HG03095 (cell line): ENCODE results near the gene TRERF1.
A peak's percentile ranks its signal among the peaks of the same experiment; 100 is the strongest.

Experiments used
- ATAC-seq: cut with Tn5 transposase; IDR thresholded peaks from one replicate; pipeline ENCODE4 v1.9.1; 2021; ENCODE audit warnings: moderate library complexity; ENCODE audit not compliant: unreplicated experiment

Gene TRERF1

DNA sequence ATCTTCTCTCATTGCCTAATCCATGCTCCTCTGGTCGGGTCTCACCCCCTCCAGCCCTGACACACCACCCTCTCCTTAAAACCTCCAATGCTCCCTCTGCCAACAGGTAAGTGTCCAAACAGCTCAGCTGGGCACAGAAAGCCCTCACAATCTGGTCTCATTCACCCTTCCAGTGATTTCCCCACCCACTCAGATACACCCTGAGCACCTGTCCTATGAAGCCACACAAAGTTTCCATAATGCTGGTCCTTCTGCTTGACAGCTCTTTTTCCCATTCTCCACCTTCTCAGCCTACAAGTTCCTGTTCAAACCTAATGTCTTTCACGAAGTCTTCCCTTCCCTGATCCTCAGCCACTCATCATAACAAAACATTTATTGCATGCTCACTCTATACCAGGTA is 164.0 kb downstream of the TRERF1 start:
- no peak for ATAC-seq

DNA sequence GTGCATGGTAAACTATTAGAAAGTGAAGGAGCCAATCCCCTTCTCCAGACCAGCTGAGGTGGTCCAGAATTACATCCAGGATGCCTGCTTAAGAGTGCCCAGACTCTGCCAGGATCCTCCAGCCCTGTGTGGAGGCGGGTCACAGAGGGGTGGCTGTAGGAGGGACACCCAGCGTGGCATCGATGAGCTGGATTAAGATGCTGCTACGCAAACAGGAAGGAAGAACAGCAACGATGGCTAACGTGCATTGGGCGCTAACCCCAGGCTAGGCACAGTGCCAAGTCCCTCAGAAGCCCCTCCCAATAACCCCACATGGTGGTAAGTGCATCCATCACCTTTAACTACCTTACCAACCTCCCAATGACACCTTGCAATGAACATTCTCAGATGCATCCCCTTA is 170.2 kb downstream of the TRERF1 start:
- no peak for ATAC-seq

DNA sequence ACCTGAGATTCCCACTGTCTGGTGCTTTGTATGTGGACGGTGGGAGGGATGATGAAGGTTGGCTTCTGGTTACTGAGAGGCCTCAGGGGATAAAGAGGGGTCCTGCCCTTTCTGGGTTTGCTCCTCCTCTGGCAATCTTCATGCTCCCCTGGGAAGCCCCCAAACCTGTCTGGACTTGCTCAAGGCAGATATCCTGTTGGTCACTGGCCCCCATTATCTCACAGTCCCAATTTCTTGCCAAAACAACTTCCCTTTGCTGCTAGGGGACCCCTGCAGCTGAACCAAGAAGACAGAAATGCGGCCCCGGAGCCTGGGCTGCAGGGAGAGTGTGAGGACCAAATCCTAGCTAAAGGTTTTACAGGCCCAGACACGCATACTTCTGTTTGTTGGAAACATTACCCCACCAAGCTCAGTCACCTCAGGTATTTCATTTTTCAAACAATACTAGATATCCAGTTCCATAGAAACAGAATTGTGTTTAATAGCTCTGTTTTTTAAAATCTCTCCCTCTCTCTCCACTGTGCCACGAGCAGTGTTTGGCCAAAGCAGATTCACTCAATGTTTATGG is 170.7 kb downstream of the TRERF1 start:
- no peak for ATAC-seq

DNA sequence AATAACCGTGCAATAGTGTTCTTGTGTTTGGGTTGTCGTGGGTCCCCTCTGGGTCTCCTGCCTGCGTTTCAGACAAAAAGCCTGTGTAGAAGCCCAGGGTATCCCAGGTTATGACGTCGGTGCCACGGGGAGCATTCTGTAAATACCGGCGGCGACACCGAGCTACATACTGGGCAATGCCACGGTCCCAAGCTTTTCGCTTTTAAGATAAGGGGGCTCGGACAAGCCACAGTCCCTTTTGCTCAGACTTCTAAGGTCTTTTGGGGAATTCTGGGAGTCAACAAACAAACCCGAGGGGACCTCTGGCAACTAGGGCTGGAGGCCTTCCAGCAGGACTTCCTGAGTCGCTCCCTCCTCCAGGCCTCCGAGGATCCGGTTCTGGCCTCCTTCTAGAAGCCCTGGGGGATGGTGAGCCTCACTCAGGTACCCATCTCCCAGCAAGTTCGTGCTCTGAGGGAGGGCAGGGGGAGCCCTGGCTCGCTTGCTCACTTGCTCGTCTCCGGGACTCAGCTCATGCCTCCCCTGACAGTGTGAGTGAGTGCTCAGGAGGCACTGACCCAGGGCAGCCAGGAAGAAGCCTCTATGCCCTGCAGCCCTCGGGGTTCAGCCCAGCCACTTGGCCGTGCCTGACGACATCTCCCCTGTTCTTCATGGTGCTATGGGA is 171.6 kb downstream of the TRERF1 start:
- no peak for ATAC-seq

DNA sequence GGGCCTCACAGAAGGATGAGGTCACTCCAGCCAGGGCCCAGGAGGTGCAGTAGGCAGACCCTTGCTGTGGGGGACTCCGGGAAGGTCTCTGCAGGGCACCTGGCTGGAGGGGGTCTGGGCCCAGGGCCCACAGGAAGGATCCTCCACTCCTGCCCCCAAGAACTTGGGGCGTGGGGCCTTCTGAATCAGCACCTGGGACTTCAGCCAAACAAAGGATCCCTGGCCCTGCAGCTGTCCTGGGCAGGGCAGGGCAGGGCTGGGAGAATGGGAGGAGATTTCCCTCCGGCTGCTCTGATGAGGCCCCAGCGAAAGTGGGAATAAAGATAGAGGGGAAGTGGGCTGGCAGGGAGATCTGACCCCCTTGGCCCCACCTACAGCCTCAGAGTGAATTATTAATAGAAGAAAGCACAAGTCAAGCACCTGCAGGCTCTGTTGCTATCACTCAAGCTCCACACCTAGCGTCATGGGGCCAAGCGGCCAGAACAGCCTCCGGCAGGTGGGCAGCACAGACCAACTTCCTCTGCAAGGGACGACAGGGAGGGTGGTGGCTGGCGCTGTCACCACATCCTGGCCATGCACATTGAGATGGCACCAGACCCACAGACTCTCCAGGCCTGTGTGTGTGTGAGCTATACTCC is 172.5 kb downstream of the TRERF1 start:
- no peak for ATAC-seq

DNA sequence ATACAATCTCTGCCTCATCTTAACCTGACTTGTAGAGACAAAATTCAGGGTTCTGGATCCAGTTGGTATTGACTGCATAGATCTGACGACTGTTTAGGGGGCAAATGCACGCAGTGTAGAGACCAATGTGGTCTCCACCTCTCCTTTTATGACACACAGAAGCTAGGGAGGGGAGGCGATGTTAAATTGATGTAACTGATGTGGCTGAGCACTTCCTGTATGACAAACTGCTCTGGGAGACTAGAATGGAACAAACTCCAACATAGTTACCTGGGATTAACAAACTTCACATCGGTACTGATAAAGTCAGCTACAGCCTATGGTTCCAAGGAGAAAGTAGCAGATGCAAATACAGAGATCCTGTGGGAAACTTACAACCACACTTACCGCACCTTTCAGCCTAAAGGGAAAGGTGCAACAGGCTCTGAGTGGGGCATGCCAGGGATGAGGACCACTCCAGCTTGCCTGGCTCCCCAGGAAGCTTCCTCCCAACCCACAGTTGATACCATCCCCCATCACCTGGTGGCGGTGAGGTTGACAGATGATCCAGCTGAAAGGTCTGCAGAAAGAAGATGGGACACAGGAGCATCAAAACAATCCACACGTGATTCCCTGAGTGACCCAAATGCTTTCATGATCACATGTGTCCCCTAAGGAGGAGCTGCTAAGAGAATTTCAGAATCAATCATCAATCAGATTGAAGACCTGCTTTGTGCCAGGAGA is 173.4 kb downstream of the TRERF1 start:
- no peak for ATAC-seq

DNA sequence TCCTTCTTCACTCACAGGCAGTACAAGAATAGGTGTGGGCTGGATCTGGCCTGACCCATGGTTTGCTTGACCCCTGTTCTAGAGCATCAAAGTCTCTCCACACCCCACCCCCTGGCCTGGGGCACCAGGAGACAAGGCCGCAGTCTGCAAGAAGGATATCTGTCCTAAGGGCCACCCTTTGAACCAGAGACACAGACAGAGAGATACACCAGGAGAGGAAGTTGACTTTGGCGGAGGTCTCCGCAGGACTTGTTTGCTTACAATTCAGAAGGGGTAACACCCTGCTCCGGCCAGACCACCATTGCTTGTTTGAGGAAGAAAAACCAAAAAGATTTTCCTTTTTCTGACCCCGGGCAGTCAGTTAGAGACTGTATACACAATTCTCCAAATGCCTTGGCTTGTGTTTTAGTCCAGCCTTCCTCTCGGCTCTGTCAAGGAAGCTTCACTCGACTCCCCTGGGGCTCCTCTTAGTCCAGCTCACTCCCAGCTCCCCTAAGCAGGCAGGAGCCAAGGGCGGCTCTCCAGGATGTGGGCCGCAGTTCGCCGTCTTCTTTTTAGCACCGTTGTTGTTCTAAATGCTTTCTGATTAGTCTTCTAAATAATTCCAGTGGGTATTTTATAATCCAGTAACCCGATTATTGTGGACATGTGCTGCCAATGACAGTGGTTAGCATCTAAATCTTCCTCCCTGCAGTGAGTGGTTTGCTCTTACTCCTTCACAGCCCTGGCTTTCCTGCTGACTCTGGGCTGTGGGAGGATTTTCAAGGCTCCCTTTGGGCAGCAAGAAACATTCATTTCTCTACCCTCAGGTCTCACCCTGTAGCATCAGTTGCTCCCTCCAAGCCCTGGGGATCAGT is 175.5 kb downstream of the TRERF1 start:
- no peak for ATAC-seq

DNA sequence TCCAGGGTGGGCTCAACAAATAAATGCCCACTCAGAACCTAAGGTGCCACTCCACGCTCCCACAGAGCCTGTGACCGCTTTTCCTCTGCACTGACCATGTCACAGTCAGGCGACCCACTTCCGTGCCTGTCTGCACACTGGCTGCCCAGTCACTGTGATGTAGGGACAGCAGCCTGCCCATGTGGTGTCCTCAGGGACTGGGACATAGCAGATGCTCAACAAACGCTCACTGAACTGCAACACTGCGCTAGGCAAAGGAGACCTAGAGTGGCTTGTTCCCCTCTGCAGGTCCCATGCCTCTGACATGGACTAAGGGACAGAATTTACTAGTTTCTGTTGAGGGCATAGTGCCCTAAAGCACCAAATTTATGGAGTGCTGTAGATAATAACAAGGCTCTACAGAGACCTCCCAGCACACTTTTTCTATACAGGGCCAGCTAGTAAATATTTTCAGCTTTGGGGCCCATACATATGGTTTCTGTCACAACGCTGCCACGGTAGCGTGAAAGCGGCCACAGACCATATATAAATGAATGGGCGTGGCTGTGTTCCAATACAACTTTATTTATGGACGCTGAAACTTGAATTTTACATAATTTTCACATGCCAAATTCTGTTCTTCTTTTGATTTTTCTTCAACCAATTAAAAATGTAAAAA is 176.2 kb downstream of the TRERF1 start:
- no peak for ATAC-seq

DNA sequence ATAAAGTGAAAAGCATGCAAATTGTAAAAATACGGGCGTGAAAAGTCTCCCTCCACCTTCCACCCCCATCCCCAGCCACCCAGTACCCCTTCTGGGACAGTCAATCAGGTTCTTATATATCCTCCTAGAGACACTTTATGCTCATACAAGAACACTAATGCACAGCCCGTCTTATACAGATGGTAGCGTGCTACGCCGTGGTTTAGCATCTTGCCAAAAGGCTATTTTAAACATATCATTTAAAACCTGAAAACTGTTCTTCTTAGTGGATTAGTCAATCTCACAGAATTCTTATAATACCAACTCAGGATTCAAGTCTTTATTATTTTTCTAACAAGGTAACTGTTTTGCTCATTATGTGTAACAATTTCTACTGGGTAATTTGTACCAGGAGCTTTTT is 176.8 kb downstream of the TRERF1 start:
- no peak for ATAC-seq

DNA sequence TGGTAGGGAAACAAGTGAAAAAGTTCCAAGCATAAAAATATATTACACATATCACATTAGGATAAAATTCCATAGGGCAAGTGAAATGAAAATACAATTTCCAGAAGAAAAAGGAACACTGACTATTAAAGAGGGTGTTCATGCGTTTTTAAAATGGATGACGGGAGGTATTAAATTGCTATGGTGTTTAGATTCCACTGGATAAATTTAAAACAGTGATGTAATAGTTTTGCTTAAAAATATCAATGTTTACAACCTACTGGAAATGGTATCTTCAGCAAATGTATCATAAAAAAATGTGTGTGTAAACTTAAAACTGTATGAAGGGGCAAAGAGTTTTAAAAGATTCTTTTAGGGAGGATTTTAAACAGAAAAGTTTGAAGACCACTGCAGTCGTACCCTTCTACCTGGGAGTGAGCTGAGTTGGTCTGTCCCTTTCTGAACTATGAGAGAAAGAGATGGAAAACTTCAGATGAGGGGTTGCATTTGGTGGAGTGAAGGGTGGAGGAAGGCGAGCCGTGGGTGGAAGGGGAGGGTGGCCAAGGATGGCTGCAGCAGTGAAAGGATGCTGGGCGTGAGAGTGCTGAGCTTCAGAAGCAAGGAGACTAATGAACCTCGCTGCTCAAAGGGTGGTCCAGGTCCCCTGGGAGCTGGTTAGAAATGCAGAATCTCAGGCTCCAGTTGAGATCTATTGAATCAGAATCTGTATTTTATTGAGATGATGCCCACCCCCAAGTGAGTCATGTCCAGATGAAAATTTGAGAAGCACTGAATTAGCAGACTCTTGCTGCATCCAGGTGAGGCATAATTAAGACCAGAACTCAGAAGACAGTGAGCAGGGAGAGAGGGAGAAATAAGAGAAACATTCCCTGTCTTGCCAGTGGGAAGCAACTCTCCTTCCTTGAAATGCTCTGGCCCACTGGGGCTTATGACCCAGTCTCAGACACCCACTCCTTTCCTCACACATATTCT is 179.6 kb downstream of the TRERF1 start:
- no peak for ATAC-seq

DNA sequence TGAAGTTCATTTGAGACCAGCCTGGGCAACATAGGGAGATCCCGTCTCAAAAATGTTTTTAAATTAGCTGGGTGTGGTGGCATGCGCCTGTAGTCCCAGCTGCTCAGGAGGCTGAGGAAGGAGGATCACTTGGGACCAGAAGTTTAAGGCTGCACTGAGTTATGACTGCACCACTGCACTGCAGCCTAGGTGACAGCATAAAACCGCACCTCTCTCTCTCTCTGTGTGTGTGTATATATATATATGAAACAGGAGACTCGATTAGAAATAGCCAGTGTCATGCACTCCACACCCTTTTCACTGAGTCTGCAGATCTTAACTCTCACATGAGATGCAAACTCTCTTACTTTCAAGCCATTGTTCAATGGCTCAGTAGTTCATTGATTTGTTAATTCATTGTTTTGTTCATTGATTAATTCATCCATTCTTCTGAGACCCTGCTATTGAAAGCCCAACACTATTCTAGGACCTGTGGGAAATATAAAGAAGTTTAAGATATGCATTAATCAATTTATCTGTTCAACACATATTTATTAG is 181.7 kb downstream of the TRERF1 start:
- peak; percentile 59 for ATAC-seq

DNA sequence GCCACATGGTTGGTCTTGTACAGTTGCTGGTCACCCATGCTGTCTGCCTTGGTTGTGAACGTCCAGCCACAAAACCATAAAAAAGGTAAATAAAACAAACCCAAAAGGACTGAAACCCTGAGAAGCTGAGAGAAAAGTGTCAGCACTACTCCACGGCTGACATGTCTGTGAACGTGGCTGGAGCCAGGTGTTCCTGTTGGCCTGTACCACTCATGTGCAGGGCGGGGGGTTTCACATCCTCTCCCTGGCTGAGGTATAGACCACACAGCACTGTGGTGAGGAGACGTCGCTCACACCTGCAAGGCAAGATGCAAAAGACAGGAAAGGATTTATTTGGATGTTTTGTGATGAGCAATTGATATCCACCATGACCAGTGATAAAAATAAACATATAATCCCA is 182.2 kb downstream of the TRERF1 start:
- ATAC-seq = peak; percentile 90

DNA sequence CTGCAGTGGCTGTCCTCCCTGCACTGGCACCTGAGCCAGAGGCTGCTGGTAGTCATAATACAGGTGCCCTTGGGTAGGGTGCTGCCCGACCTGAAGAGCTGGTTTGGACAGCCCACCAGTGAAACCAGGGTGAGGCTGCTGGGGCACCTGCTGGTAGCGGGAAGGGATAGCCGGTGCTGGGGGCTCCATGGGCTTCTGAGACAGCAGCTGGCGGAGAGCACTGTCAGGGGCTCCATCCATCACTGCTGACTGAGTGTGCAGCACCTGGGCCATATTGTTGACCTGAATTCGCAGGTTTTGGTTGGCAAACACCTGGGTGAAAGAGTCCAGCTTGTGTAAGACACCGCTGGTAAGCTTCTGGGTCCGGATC is 182.9 kb downstream of the TRERF1 start:
- ATAC-seq = no peak

DNA sequence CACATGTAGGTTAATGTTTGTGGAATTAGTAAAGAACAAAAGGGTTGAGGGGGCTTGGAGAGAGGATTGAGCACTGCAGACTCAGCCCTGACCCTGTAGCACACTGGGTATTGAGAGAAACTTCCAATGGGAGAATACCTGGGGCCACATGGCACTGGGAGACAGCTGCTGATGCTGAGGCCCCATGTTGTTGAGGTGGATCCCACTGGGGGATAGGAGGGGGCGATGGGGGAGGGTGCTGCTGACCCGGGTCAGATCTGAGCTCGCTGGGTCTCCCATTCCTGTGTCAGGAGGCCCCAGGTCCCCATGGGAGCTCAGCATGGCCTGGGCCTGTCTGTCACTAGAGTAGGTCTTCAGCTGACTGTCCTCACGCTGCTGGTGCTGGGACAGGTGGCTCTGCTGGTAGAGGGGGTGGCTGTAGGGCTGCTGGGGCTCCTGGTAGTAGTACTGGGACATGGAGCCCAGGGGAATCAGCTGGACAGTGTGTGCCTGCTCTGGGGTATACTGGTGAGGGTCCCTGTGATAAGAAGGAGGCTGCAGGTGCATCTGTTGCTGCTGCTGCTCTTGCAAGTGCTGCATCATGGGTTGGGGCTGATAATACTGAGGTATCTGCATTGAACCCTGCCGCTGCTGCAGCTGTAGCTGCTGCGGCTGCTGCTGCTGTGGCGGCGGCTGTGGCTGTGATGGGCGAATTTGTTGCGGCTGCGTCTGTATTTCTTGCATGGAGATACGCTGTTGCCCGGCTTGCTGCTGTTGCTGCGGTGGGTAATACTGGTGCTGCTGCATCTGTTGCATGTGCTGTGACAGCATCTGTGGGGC is 183.5 kb downstream of the TRERF1 start:
- ATAC-seq = no peak

DNA sequence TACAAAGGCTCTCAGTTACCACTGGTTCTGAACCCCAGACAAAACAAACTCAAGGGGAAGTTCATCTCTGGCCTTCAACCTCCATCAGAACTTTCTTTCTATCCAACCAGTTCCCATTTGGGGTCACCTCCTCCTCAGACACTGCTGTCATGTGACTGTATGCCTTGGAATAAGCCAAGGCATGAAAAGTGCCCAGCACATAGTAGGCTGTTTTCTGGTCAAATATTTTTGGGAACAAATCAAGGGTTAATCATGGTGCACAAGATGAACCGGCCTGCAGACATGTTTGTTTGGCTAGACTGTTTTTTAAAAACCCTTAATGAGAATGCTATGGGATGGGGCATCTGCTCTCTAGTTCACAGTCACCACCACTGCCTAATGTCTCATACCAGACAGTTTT is 185.2 kb downstream of the TRERF1 start:
- no peak for ATAC-seq

DNA sequence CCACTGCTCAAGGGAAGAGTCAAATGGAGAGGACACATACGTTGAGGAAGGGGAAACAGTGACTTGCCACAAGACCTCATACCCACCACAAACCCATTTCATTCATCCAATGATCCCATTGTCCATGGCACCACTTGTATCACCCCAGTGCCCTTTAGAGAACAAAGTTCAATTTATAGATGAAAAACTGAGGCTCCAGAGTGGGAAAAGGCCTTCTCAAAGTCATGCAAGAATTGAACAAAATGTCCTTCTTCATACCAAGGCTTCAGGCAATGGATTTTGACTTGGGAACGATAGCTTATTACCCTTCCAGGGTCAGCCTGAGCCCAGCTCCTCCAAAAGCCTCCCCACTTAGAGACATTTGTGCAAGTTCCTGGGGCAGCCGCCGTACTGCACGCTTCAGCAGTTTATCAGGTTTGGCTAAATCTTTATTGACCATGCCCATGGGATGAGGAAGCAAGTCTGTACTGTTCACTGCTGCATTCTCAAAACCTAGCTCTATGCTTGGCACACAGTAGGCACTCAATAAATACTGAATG is 186.8 kb downstream of the TRERF1 start:
- ATAC-seq = no peak

DNA sequence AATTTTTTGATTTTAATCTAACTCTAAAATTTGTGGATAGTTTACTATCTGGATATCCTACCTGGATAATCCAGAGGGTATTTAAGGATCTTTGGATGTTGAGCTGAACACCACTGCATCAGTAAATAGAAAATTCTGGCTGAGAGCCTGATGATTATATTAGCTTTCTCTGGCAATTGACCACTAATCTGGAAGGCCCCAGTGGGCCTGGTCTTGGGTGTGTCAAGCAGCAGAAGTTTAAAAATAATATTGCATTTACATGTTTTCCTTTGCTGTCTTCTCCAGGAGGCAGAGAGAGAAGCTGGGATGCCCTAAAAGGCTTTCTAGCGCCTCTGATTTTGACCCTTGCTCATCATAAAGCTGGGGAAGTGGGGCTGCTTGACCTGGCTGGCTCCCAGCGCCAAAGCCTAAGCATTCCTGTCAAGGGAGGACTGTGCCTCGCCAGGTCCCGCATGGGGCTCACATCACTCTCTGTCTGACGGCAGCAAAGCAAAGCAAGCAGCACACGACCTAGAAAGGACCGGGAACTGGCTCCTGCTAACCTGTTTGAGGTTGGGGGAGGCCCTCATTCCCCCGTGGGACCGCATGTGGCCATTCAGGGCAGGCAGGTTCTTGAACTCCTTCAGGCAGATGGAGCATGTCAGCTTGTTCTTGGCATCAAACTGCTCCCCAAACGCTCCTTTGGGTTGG is 187.4 kb downstream of the TRERF1 start:
- ATAC-seq = no peak
